CD4-positive, alpha-beta T cell treated with Interferon alpha-2 for 1 hour (primary cell): ENCODE data around the gene RECK.

Experiments used
- DNase-seq, 2 donors: peaks; one replicate each; pipeline ENCODE4 v3.0.0-alpha.2; 2020 to 2022

Gene RECK

DNA sequence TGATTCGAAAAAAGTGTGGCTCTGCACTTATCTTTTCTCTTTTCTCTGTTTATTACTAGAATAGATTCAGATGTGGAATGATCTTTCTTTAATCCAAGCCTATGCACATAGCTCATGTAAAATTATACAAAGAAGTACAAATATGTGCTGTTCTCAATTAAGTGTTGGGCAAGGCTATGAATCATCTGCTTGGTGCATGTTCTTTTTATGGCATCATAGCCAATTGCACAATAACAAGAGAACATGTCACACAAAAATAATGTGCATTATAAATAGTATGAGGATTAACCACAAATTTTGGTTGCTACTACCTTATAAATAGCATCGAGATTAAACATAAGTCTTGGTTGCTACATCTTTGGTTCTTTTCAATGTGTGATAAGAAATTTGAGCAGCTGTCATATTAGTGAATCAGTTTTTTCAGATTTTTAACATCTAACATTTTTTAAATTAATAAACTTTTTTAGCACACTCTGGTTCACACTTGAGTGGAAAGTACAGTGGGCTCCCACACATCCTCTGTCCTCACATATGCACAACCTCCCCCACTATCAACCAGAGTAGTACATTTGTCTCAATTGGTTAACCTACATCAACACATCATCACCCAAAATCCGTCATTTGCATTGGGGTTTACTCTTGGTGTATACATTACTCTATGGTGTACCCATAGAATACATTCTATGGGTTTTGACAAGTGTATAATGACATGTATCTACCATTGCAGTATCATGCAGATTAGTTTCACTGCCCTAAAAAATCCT is 6.8 kb upstream of the RECK start:
- no peak for DNase-seq

DNA sequence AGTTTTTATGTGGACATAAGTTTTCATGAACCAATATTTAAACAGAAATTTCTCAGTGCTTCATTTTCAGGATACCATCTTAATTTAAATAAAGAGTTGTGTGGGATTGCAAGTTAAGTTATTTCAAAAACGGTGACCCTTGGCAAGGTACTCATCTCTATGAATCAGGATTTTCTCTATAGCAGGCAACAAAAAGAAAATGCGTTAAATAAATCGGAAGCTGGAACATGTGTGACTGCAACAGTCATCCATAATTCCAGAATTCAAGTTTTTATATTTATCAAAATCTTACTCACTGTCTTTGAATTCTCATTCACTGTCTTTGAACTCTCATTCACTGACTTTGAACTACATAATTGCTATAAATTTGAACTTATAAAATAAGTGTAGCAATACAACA is 5.8 kb upstream of the RECK start:
- DNase-seq, result no peak

DNA sequence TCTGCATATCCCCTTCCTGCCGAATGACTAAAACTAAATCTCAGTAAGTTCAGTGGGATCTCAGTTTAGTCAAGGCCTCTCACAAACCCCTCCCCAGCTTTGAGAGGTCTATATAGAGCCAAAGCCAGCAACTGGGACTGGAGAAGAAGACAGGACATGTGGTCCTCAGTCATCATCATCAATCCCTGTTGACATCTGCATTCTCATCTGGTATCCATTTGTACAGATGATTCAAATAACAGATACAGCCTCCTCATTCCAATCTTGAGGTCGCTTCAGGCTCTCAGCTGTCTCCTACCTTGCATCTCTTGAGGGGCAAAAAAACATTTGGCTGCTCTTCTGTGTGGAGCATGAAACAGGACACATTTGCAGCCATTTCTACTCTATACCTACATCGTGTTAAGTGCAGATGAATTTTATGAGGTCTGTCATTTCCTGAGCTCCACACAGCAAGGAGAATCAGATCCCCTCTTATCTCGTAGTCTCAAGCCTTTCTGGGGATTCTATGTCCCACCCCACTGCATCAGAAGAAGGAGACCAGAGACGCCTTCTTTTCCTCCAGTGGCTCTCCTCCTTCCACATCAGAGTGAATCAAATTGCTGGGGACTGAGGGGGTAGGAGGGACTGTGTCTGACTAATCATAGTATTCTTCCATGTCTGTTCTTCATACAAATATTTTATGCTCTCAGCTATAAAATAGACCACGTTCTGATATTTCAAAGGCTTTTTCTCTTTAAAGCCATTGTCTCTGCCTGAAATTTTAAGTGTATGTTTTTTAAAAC is 4.7 kb upstream of the RECK start:
- no peak for DNase-seq

DNA sequence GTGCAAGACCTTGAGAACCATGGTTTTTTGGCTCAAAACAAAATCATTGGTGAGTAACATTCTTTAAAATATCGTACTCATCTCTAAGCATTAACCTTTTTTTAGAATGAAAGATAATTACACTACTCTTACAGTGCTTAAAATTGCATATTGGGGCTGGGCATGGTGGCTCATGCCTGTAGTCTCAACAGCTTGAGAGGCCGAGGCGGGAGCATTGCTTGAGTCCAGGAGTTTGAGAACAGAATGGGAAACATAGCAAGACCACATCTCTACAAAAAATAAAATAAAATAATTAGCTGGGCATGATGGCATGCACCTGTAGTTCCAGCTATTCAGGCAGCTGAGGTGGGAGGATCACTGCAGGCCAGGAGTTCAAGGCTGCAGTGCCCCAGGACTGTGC is 2.9 kb upstream of the RECK start:
- DNase-seq, result no peak

DNA sequence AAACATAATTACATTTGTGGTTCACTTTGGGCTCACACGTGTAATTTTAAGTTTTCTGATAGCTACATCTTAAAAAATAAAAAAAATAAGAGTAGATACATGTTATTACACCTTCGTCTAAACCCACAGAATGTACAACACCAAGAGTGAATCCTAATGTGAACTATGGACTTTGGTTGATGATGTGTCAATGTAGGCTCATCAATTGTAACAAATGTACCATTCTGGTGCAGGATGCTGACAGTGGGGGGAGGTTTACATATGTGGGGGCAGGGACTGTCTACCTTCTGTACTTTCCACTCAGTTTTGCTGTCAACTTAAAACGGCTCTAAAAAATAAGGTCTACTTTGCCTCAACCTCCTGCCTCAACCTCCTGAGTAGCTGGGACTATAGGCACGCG is 2.5 kb upstream of the RECK start:
- DNase-seq, result no peak

DNA sequence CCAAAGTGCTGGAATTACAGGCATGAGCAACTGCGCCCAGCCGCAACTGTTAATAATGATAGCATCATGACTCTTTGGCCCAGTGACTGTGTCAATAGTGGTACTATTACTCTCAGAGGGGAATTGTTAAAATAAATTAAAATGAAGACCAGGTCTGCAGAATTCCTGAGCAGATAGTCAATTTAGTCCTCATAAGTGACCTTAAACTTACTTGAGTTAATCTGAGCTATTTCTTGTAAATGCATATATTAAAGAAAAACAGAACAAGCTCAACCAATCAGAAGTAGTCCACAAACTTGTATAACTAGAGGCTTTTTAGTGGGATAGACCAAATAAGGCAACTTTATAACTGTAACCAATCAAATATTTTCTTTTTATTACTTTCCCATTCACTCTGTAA is 1.7 kb upstream of the RECK start:
- no peak for DNase-seq

DNA sequence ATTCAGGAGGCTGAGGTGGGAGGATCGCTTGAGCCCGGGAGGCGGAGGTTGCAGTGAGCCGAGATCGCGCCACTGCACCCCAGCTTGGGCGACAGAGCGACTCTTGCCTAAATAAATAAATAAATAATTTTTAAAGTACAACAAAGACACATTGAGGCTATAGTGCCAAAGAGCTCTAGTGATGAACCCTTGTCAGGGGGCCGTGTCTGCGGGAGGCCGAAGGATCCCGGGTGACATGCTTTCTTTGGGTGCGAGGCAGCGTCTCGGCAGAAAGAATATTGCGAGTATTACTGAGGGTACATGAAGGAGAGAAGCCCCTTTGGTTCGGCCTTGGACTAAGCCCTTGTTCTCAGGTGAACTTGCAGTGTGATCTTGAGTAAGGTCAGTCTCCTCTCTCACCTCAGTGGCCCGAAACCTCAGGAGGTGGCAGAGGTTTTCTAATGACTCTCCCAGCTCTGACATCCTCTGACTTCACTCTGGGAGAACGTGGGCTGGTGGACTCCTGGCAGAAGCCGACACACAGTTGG is 397 bp upstream of the RECK start:
- no peak for DNase-seq

DNA sequence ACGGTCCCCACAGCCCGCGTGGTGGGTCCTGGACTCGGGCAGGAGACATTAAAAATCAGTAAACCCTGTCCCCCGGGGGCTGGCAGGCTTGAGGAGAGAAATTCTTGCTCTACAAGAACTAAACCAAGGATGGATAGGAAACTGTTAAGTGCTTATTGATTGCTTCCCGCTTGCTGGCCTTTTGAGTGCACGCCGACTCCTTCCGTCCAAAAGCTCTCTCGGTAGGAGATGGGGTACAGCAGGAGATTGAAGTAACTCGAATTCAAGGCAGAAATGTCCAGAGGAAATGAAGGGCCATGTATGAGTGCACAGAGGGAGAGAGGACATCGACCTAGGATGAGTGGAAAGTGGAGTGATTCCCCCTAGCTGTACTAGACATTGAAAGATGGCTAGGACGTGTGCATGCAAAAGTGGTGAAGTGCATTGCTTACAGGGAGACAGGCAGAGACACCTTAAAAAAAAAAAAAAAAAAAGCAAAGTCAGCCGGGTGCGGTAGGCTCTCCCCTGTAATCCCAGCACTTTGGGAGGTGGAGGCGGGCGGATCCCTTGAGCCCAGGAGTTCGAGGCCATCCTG is 923 bp downstream of the RECK start:
- DNase-seq, result no peak

DNA sequence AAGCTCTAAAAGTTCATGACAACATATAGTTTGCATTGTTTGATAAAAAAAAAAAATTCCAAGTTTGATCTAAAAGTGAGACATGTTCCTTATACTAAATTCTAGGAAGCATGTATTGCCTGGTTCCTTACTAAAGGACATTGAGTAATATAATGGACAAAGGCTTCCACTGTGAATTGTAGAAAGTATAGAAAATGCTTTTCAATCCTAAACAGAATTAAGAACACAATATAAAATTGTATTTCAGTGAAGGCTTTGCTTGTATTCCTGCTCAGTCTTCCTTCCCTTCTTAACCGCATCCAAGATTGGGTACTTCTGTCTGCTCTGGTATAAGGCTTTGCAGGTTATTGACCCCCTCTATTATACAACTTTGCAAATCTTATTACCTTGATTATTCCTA is 2.4 kb downstream of the RECK start:
- DNase-seq, result no peak

DNA sequence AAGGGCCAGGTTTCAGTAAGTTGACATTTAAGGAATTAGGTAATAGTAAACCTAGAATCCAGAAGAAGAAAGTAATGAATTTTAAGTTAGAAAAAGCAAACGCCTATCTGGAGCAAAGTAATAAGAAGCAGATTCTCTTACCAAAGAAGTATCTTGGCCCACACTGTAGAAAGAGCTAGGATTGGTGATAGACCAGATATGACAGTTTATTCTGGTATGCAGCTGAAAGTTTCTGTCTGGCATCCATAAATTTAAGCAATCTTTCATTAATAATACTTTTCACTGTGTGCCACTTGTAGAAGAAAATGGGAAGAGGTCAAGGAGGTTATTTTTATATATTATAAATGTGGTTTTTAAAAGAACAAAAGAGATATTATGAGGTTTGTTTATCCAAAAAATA is 3.0 kb downstream of the RECK start:
- no peak for DNase-seq

DNA sequence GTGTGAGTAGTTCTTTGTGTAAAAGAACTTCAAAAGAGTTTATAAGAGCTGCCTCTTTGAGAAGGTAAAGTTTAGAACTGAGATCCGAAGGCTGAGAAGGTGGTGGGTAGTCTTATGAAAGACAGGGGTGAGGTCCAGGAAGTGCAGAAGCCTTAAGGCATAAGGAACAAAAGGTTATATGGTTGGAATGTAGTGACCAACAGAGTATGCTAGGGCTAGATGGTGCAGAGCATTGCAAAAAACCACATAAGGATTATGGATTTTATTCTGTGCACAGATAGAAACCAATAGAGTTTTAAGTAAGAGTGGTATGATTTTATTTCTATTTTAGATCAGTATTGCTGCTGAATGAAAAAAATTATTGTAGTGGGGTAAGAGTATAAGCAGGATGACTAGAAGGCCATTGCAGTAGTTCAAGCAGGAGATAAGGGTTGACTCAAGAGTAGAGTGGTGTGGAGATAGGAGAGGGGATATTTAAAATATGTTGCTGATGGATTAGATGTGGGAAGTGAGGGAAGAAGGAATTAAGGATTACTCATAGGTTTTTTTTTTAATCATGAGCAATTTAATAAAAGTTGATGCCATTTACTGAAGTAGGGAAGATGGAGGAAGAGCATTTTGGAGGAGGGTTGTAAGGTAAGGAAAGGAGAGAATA is 3.7 kb downstream of the RECK start:
- DNase-seq, result no peak

DNA sequence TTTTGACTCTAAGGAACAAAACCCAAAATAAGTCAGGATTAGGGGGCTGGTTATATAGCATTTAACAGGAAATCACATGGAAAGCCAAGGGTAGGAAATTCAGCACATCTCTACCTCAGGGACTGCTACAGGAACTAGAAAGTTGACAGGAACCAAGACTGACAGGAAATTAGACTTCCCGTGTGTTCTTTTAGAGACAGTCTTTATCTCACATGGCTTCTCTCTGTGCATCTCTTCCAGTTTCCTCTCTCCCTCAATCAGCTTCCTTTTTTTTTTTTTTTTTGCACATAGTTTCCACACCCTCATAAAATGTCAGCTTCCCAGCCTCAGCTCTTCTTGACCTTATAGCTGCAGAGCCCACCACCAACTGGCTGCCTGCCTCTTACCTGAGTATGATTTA is 4.8 kb downstream of the RECK start:
- peak in 1 of 2 donors; percentile 33 for DNase-seq

DNA sequence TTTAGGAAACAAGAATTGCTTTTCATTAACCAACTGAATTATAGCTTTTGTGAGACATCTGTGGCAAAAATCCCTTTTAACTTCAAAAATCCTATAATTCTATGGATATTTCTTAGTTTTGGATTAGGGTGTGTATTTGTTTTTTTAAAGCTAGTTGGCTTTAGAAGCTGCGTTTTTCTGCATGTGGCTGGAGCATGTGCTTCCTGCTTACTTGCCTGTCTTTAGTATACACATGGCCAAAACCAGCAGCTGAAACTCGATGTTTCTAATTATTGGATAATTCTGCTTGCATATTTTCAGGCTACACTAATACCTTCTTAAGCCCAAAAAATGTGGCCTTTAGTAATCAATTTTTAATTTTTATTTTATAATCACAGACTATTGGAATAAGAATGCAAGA is 8.9 kb downstream of the RECK start:
- DNase-seq, result no peak

DNA sequence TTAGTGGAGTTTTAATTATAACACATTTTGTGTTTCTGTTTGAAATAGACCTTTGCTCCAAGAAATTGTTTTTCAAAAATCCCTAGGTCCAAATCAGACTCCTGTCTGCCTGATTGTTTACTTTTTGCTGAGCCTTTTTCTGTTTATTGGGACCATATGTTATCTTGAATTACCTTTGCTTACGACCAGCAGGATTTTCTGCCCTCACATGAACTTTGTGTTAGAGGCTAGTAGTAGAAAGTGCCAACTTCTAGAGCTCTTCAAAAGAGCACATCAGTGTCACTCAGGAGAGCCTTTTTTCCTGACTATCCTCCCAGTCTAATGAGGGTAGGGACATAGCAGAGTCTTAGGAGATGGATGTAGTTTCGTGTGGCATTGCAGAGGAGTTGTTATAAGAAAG is 10.2 kb downstream of the RECK start:
- DNase-seq, result no peak

DNA sequence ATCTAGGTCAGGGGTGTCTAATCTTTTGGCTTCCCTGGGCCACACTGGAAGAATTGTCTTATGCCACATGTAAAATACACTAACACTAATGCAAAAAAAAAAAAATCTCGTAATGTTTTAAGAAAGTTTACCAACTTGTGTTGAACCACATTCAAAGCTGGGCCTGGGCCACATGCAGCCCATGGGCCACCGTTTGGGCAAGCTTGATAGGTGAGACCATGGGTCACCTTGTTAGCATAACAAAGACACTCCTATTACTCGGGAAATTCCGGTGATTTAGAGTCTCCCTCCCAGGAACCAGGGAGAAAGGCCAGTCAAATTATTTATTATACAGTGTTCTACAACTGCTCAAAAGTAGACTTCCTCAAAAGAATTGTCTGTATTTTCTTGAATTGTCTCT is 12.7 kb downstream of the RECK start:
- DNase-seq, result no peak

DNA sequence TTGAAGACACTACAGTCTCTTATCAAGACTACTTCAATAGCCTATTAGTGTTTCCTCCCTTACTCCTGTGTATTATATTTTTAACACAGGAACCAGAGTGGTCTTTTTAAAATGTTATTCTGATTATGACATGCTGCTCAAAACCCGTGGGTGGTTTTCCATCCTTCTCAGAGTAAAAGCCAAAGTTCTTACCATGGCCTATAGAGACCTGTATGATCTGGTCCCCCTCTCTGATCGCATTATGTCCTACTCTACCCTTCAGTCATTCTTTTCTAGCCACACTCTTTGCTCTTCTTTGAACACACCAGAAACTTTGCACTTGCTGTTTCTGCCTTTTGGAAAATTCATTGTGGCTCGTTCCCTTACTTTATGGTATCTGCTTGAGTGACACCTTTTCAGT is 13.8 kb downstream of the RECK start:
- DNase-seq, result no peak

DNA sequence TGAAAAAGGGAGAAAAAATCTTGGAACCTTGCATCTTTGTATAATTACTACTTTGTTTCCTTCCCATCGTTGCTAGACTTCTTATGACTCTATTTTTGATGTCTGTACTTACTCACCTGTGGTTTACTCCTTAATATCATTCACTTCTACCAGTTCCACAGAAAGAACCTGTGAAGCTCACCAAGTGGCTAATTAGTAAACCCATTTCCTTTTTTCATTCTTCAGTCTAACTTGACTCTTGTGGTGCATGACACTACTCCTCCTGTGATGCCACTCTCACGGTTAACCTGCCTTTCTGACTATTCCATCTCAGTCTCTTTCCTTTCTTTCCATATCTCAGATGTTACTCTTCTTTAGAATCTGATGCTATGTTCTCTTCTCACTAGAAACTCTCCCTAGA is 14.6 kb downstream of the RECK start:
- no peak for DNase-seq

DNA sequence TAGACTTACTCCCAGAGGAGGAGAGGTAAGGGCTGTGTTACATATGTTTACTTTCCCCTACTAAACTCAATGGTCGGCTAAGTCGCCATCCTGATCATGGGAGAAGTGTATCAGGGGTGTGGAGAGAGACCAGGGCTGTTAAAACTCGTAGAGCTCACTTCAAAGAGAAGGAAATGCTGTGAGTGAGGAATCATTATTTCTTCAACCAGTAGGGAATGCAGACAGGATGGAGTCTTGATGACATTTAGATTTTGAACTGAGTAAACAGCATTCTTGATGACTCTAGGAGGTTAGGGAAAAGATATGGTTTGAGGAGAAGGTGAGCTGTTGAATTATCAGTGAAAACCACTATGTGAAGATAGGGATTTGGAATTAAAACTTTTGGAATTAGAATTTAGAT is 17.3 kb downstream of the RECK start:
- DNase-seq, result no peak

DNA sequence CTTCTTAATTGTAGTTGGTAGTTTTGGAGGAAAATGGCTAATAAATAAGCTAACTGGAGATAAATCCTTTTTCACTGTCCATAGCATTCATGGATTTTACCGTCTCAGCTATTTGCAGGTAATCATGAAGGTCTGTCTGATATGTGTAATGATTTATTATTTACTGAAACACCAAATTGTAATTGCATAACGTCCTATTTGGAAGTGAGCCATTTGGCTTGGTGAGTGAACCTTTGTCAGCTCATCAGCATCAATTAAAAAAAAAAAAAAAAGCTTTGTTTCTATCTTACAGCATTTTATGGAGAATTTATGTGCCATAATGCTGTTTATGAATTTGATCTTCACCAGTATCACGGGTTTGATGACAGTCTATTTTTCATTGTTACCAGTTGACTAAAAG is 20.2 kb downstream of the RECK start:
- no peak for DNase-seq

DNA sequence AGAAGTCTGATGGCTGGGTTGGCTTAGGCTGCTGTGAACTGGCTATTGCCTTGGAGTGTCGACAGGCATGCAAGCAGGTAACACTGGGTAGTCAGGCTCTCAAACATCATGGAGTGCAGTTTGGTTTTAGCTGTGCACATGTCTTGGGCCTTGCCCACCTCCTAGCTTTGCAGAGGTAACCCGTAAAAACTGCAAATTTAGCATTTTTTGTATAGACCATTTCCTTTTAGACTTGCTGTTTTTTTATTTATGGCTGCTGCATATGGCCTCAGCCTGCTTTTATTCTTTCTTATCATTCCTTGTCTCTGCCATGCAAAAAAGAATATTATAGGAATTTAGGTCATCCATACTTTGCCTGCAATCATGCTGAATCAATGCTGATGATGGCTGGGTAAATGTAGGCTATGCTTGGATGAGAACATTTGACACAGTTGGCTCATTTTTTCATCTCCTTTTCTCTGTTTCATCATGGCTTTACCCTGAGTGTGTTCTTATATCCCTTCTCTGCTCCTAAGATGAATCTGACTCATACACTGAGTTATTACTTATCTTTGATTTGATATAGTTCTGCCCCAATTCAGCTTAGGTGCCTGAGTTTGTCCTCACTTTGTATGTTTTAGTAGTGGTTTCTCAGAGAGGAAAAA is 27.2 kb downstream of the RECK start:
- DNase-seq, result no peak

DNA sequence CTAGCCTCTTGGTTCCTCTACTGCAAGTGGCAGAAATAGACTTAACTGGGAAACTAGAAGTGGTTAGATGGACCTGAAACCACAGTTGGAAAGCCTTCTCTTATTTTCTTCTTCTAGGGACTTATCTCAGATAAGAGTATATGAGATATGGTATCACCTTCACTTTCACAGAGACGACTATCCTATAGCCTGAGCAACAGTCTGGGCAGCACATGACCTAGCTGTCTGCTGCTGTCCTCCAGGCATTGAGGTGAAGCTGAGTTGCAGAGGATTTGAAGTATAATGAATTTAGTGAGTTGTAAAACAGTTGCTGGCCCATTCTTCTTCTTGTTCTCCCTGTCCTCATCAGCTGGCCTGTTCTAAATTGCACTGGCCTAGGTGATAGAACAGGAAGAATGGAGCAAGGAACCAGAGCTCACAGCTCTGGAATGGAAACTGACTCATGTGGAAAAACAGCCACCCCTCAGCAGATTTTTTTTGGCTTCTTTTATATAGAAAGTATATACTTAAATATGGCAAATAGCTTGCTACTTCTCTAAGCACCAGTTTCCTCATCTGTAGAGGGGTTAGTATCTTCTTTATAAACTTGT is 27.8 kb downstream of the RECK start:
- no peak for DNase-seq

DNA sequence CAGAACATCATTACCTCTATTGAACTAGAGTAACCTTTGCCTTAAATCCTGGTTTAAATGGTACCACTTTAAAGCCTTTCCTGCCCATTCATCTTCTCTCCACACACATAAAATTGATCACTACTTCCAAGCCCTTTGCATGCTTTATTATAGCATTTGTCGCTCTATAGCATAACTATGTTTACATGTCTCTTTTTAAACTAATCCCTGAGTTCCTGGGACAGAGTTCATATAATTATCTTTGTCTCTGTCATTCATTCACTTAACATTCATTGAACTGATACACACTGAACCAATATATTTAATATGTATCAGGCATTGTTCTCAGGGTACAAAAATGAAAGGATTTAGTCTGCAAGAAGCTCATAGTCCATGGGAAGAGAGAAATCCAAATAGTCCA is 37.3 kb downstream of the RECK start:
- no peak for DNase-seq
